OCI-LY3 (cell line): ENCODE measurements around the gene ZNF92.
"Not testable (repeated sequence)": the region's sequence is repeated elsewhere in the genome, so short reads cannot be mapped to it uniquely, and the experiment has no call there.

Experiments
- H2AFZ ChIP-seq: fragments of 200-600, 300-600 bp; shearing (Covaris generic); 2 replicates; pipeline ENCODE4 v1.6.0; 2014; ENCODE audit warnings: antibody characterized with exemption, low read depth, low read length
- H3K27ac ChIP-seq: fragments of 200-600, 300-600 bp; sonication (generic); 2 replicates; pipeline ENCODE4 v1.5.1; 2014; ENCODE audit warnings: mild to moderate bottlenecking, low read length, moderate library complexity, mixed read lengths
- H3K27me3 ChIP-seq: fragments of 200-600, 300-600 bp; sonication (generic); 2 replicates; pipeline ENCODE4 v1.6.1; 2014; ENCODE audit warnings: low read depth, low read length, mixed read lengths
- H3K36me3 ChIP-seq: fragments of 200-600, 300-600 bp; sonication (generic); replicated peaks from 2 replicates; pipeline ENCODE3; 2014; ENCODE audit warnings: low read depth, low read length, mixed read lengths
- H3K4me1 ChIP-seq: fragments of 300-600, 200-600 bp; sonication (generic); 2 replicates; pipeline ENCODE4 v1.6.1; 2014; ENCODE audit warnings: low read length, mixed read lengths
- H3K4me2 ChIP-seq: fragments of 200-600, 300-600 bp; sonication (generic); 2 replicates; pipeline ENCODE4 v1.6.1; 2014; ENCODE audit warnings: low read length, mixed read lengths
- H3K4me3 ChIP-seq: fragments of 300-600, 200-600 bp; sonication (generic); 2 replicates; pipeline ENCODE4 v1.5.1; 2014; ENCODE audit warnings: antibody characterized with exemption, mild to moderate bottlenecking, low read length, moderate library complexity
- H3K79me2 ChIP-seq: fragments of 300-600, 200-600 bp; shearing (Covaris generic); 2 replicates; pipeline ENCODE4 v1.6.1; 2014; ENCODE audit warnings: mild to moderate bottlenecking, low read length, mixed read lengths
- H3K9ac ChIP-seq: fragments of 300-600, 200-600 bp; shearing (Covaris generic); 2 replicates; pipeline ENCODE4 v1.6.0; 2014; ENCODE audit warnings: mild to moderate bottlenecking, low read length, moderate library complexity
- H3K9me3 ChIP-seq: fragments of 200-600, 300-600 bp; shearing (Covaris generic); 2 replicates; pipeline ENCODE4 v1.6.1; 2014; ENCODE audit warnings: low read length, mixed read lengths; ENCODE audit not compliant: insufficient read depth
- H4K20me1 ChIP-seq: fragments of 200-600, 300-600 bp; sonication (generic); 2 replicates; pipeline ENCODE4 v1.6.1; 2016; ENCODE audit warnings: low read length, mixed read lengths; ENCODE audit not compliant: insufficient read depth
- EZH2phosphoT487 ChIP-seq: fragments of 200-600 bp; shearing (Covaris generic); IDR thresholded peaks from 2 replicates; pipeline ENCODE4 v1.6.1; 2018; ENCODE audit warnings: antibody characterized with exemption, mixed run types, low read depth
- TF ChIP-seq, protein P1 (sequence below): fragments of 200-600, 300-600 bp; sonication (generic); IDR thresholded peaks from 2 replicates; pipeline ENCODE4 v1.5.1; 2014; ENCODE audit warnings: antibody characterized with exemption, low read length, low read depth

Gene ZNF92

DNA sequence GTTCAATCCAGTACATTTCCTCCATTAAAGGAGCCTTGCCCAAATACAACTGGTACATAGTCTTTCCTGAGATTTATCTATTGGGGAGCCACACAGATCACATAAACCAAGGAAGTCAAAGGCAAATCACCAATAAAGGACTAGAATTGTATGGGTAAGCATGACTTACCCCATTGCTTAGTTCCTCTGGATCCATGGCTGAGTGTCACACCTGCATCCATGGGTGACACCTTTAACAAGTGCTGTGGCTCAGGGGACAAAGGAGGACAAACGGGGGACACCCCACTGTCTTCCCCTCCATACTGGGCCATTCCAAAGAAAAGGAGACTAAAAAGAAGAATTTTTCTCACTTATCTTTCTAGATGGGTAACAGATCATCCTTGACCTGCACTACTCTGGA, 30.4 kb downstream of the ZNF92 start:
- no peak for TF ChIP-seq EZH2phosphoT487
- TF ChIP-seq, protein P1, sequence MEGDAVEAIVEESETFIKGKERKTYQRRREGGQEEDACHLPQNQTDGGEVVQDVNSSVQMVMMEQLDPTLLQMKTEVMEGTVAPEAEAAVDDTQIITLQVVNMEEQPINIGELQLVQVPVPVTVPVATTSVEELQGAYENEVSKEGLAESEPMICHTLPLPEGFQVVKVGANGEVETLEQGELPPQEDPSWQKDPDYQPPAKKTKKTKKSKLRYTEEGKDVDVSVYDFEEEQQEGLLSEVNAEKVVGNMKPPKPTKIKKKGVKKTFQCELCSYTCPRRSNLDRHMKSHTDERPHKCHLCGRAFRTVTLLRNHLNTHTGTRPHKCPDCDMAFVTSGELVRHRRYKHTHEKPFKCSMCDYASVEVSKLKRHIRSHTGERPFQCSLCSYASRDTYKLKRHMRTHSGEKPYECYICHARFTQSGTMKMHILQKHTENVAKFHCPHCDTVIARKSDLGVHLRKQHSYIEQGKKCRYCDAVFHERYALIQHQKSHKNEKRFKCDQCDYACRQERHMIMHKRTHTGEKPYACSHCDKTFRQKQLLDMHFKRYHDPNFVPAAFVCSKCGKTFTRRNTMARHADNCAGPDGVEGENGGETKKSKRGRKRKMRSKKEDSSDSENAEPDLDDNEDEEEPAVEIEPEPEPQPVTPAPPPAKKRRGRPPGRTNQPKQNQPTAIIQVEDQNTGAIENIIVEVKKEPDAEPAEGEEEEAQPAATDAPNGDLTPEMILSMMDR, result no peak
- Histone ChIP-seq H3K79me2 (no peaks in the 10 kb centered on the region), H2AFZ (no peak overlapping the region), H3K4me2 (no peak overlapping the region), H3K9me3 (peaks cover 11% of the 10 kb centered on the region), H3K4me3 (no peak overlapping the region), H3K27me3 (no peaks in the 10 kb centered on the region), H3K27ac (no peak overlapping the region), H3K4me1 (no peaks in the 10 kb centered on the region), H3K9ac (no peak overlapping the region), H3K36me3 (peaks cover 33% of the 10 kb centered on the region), H4K20me1 (no peaks in the 10 kb centered on the region)

DNA sequence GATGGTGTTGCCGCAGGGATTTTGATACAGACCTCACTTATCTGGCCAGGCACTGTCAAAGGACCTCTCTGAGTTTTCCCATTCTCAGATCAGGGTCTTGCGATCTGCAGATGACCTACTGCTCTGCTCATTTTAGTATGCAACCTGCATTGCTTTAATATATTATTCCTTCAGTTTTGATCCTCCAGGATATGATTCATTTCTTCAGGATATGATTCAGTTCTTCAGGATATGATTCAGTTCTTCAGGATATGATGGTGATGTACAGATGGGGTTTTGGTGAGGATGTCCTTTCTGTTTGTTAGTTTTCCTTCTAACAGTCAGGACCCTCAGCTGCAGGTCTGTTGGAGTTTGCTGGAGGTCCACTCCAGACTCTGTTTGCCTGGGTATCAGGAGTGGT, 33.1 kb downstream of the ZNF92 start:
- not testable (repeated sequence) for H3K9me3 ChIP-seq, H3K4me2 ChIP-seq, H3K27ac ChIP-seq, H2AFZ ChIP-seq, H3K4me1 ChIP-seq, H3K4me3 ChIP-seq, H4K20me1 ChIP-seq, H3K9ac ChIP-seq, H3K79me2 ChIP-seq, H3K27me3 ChIP-seq
- peaks cover 11% of the 10 kb centered on the region for H3K36me3 ChIP-seq

DNA sequence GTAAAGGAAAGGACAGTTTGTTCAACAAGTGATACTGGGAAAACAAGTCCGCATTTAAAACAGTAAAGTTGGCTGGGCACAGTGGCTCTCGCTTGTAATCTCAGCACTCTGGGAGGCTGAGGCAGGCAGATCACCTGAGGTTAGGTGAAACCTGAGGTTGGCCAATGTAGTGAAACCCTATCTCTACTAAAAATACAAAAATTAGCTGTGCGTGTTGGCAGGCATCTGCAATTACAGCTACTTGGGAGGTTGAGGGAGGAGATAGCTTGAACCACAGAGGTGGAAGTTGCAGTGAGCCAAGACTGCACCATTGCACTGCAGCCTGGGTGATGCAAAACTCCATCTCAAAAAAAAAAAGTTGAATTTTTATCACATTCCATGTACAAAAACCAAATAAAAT, 35.7 kb downstream of the ZNF92 start:
- Histone ChIP-seq H3K4me2 (no peak overlapping the region), H3K79me2 (no peaks in the 10 kb centered on the region), H2AFZ (no peak overlapping the region), H3K27me3 (no peaks in the 10 kb centered on the region), H3K27ac (no peak overlapping the region), H3K4me1 (no peaks in the 10 kb centered on the region), H3K9ac (no peak overlapping the region), H4K20me1 (no peaks in the 10 kb centered on the region), H3K36me3 (no peaks in the 10 kb centered on the region), H3K9me3 (no peaks in the 10 kb centered on the region; the same call in 1 of the 2 replicates), H3K4me3 (no peak overlapping the region)
- TF ChIP-seq, protein P1, result no peak
- no peak for TF ChIP-seq EZH2phosphoT487

DNA sequence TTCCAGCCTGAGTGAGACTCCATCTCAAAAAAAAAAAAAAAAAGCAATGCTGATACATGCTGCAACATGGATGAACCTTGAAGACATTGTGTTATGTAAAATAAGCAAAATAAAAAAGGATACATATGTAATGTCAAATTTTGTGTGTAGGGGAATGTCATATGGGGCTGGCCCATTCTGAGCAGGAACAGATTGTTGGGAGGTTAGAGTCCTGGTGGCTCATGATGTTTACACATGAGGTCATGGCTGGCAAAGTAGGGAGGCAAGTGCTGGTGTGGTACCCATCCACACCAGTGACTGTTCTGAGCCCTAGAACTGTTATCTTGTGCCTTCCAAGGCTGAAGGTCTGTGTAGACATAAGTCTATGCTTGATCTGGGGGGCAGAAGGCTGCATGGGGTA, 37.6 kb downstream of the ZNF92 start:
- Histone ChIP-seq H3K9me3 (no peaks in the 10 kb centered on the region), H2AFZ (no peak overlapping the region), H3K27ac (no peak overlapping the region), H3K27me3 (no peaks in the 10 kb centered on the region), H4K20me1 (no peaks in the 10 kb centered on the region), H3K4me1 (no peaks in the 10 kb centered on the region), H3K79me2 (no peaks in the 10 kb centered on the region), H3K4me3 (no peak overlapping the region), H3K9ac (no peak overlapping the region), H3K36me3 (no peaks in the 10 kb centered on the region), H3K4me2 (no peak overlapping the region)
- TF ChIP-seq, protein P1, result no peak
- no peak for TF ChIP-seq EZH2phosphoT487

DNA sequence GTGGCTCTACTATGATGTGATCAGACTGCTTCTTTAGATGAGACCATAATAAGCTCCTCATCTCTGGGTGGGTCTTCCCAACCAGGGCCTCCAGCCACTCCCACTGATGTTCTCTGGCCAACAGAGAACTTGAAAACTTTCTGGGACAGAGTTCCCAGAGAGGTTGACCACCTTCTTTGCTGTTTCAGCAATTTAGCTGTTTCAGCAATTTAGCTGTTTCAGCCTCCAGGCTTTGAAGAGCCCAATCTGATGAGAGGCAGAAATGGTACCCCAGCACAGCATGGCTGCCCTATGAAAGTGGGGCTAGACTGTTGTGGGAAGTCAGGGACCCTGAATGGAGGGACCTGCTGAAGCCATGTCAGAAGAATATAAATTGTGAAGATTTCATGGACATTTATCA, 49.0 kb downstream of the ZNF92 start:
- no peak overlapping the region for H2AFZ ChIP-seq
- TF ChIP-seq, protein P1, result no peak
- no peak for TF ChIP-seq EZH2phosphoT487
- no peak overlapping the region for H3K9ac ChIP-seq
- H3K4me3 ChIP-seq, result no peak overlapping the region
- H3K4me2 ChIP-seq, result no peak overlapping the region
- no peaks in the 10 kb centered on the region for H3K4me1 ChIP-seq
- H4K20me1 ChIP-seq, result no peaks in the 10 kb centered on the region
- H3K27ac ChIP-seq, result no peak overlapping the region
- H3K79me2 ChIP-seq, result no peaks in the 10 kb centered on the region
- no peaks in the 10 kb centered on the region for H3K27me3 ChIP-seq
- no peaks in the 10 kb centered on the region for H3K9me3 ChIP-seq
- H3K36me3 ChIP-seq, result no peaks in the 10 kb centered on the region

DNA sequence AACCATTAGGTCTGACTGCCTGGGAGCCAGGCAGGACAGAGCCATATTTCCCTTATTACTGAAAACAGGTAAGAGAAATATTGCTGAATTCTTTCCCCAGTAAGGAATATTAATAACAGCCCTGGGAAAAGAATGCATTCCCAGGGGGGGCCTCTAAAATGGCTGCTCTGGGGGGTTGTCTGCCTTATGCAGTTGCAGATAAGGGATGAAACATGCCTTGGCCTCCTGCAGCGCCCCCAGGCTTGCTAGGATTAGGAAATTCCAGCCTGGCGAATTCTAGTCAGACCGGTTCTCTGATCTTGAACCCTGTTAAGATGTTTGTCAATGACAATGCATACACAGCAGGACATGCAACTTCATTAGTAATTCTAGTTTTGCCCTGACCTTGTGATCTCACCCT, 49.6 kb downstream of the ZNF92 start:
- not testable (repeated sequence) for H3K9me3 ChIP-seq, H3K27me3 ChIP-seq, H3K36me3 ChIP-seq, H3K4me2 ChIP-seq, H3K4me1 ChIP-seq, H2AFZ ChIP-seq, H3K4me3 ChIP-seq, H3K9ac ChIP-seq, H4K20me1 ChIP-seq, H3K79me2 ChIP-seq, H3K27ac ChIP-seq
